ENCODE measurements around the gene TOLLIP.

Gene TOLLIP

DNA sequence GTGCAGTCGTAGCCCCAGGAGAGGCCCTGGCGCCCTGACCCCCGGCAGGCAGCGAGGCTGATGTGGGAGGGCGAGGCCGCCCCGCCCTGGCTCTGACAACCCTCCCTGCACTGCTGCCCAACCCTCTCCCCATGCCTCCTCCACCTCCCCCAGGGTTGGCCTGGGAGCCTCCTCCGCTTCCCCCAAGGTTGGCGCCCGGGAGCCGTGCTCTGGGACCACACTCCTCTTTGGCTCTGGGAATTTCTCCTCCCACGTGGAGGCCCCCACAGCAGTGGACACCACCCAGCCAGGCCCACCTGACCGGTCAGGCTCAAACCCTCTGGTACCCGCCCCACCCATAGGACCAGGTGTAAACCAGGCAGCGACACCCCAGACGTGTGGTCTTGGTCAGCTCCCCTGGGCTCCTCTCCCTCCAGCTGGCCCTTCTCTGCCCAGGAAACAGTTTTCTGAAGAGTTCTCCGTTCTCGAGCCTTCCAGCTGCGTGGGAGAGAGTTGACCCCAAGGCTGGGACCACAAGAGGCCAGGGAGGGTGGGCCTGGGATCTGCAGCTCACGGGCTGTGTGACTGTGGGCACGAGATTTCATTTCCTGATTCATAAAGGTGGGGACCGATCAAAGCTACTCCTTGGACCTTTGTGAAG, 40.8 kb upstream of the TOLLIP start (continued):
- 0 out of 2 replicates have a peak, but pooled peaks have one; percentile 34 for TF ChIP-seq ZFHX2 (tag by site-specific recombination; conservative IDR thresholded peaks at IDR 0.05)
- TF ChIP-seq, protein P1, sequence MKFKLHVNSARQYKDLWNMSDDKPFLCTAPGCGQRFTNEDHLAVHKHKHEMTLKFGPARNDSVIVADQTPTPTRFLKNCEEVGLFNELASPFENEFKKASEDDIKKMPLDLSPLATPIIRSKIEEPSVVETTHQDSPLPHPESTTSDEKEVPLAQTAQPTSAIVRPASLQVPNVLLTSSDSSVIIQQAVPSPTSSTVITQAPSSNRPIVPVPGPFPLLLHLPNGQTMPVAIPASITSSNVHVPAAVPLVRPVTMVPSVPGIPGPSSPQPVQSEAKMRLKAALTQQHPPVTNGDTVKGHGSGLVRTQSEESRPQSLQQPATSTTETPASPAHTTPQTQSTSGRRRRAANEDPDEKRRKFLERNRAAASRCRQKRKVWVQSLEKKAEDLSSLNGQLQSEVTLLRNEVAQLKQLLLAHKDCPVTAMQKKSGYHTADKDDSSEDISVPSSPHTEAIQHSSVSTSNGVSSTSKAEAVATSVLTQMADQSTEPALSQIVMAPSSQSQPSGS (tag by site-specific recombination; IDR thresholded peaks at IDR 0.05; ENCODE audit: low read depth): no peak
- no peak for TF ChIP-seq ZNF398 (tag by site-specific recombination; IDR thresholded peaks at IDR 0.05)
- no peak for TF ChIP-seq HOXD13 (CRISPR knock-in tag; IDR thresholded peaks at IDR 0.05; ENCODE audit: borderline replicate concordance)
- no peak for TF ChIP-seq ZNF658 (tag by site-specific recombination; IDR thresholded peaks at IDR 0.05)
- TF ChIP-seq ZNF239 (tag by site-specific recombination; IDR thresholded peaks at IDR 0.05): no peak
- no peak for TF ChIP-seq PRDM1 (tag by site-specific recombination; IDR thresholded peaks at IDR 0.05)
- TF ChIP-seq ZNF248 (tag by site-specific recombination; IDR thresholded peaks at IDR 0.05): no peak
- TF ChIP-seq KLF8 (tag by site-specific recombination; IDR thresholded peaks at IDR 0.05): no peak
- TF ChIP-seq SP3 (tag by site-specific recombination; IDR thresholded peaks at IDR 0.05): no peak
- TF ChIP-seq ZFP3 (tag by site-specific recombination; IDR thresholded peaks at IDR 0.05; ENCODE audit: low read depth): no peak
- TF ChIP-seq GLI4 (tag by site-specific recombination; IDR thresholded peaks at IDR 0.05): no peak
- no peak for TF ChIP-seq ZBTB48 (tag by site-specific recombination; IDR thresholded peaks at IDR 0.05)
- no peak for TF ChIP-seq ZNF704 (tag by site-specific recombination; IDR thresholded peaks at IDR 0.05)
- TF ChIP-seq GLI2 (tag by site-specific recombination; IDR thresholded peaks at IDR 0.05; ENCODE audit: borderline replicate concordance, low read depth): no peak
- no peak for TF ChIP-seq ZNF133 (tag by site-specific recombination; IDR thresholded peaks at IDR 0.05)
- TF ChIP-seq ZNF837 (tag by site-specific recombination; IDR thresholded peaks at IDR 0.05): no peak
- no peak for TF ChIP-seq ZNF138 (tag by site-specific recombination; IDR thresholded peaks at IDR 0.05; ENCODE audit: borderline replicate concordance)
- no peak for TF ChIP-seq ELK4 (IDR thresholded peaks at IDR 0.05; ENCODE audit: borderline replicate concordance, low read depth, low read length)
- TF ChIP-seq, protein P2, sequence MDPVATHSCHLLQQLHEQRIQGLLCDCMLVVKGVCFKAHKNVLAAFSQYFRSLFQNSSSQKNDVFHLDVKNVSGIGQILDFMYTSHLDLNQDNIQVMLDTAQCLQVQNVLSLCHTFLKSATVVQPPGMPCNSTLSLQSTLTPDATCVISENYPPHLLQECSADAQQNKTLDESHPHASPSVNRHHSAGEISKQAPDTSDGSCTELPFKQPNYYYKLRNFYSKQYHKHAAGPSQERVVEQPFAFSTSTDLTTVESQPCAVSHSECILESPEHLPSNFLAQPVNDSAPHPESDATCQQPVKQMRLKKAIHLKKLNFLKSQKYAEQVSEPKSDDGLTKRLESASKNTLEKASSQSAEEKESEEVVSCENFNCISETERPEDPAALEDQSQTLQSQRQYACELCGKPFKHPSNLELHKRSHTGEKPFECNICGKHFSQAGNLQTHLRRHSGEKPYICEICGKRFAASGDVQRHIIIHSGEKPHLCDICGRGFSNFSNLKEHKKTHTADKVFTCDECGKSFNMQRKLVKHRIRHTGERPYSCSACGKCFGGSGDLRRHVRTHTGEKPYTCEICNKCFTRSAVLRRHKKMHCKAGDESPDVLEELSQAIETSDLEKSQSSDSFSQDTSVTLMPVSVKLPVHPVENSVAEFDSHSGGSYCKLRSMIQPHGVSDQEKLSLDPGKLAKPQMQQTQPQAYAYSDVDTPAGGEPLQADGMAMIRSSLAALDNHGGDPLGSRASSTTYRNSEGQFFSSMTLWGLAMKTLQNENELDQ (tag by site-specific recombination; IDR thresholded peaks at IDR 0.05; ENCODE audit: low read depth): no peak
- no peak for TF ChIP-seq SETDB1 (IDR thresholded peaks at IDR 0.05; ENCODE audit: insufficient read length, low read length)

Data from HEK293 (cell line).